Epithelial cell of proximal tubule (primary cell): ENCODE data around the gene RAB18. TPM values are rescaled to one million over a fixed set of nuclear protein-coding genes. Genes with fewer than 3 reads are reported as not detected.
"Not testable (repeated sequence)": the region's sequence is repeated elsewhere in the genome, so short reads cannot be mapped to it uniquely, and the experiment has no call there.

Source experiments
- DNase-seq: peaks from one replicate; pipeline ENCODE4 v3.0.0-alpha.2; 2011; ENCODE audit warnings: low read depth
- H3K4me3 ChIP-seq: 2 replicates; pipeline ENCODE4 v1.5.1; 2011; ENCODE audit warnings: low read depth, mild to moderate bottlenecking, low read length
- CTCF ChIP-seq: conservative IDR thresholded peaks from 2 replicates; pipeline ENCODE4 v1.5.1; 2012; ENCODE audit warnings: low read depth, mild to moderate bottlenecking, low read length
- total RNA-seq: library from RNA; depleted of rRNA; stranded (reverse); fragments of >200 nt; gene quantifications from 2 replicates; pipeline ENCODE4 v1.2.3, GENCODE V29; 2015

Gene RAB18
- total RNA-seq, 1 donor from 2014 or later = 30.3 TPM

- no peak overlapping the region for H3K4me3 ChIP-seq
- DNase-seq = no peak
- no peak for TF ChIP-seq CTCF
Observed at GRCh38 chr10:27564398-27564797, 60.3 kb downstream of the RAB18 start.

- no peak for TF ChIP-seq CTCF
- H3K4me3 ChIP-seq = no peak overlapping the region
- no peak for DNase-seq
Observed at GRCh38 chr10:27564880-27565279, 60.8 kb downstream of the RAB18 start.

DNA sequence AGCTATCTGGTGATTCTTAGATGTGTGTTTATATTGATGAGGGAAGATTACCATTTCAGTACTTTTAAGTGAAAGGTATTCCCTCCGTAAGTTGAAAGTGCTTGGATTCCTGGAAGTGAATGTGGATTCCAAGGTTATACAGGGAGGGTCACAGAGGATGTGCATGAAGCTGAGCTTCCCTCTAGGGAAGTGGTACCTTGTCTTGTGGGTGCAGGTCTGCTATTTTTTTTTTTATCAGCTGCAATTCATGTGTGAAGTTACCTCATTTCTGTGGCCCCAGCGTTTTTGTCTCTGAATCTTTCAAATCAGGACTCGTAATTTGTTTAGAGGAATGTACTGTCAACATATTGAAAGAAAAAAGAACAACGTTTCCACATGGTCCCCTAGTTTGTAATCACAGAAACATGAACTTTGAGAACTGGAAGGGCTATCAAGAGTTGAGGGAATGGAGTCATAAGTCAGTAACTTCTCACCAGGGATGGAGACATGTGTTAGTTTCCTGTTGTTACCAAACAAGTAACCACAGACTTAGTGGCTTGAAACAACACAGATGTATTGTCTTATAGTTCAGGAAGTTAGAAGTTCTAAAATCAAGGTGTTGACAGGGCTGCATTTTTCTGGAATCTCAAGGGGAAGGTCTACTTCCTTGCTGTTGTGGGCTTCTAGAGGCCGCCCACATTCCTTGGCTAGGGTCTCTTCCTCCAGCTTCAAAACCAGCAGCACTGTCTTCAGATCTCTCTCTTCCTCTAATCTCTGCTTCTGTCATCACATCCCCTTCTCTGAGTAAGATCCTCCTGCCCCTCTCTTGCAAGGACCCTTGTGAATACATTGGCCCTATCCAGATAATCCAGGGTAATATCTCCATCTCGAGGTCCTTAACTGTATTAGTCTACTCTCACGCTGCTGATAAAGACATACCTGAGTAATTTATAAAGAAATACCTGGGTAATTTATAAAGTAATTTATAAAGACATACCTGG, 64.4 kb downstream of the RAB18 start:
- TF ChIP-seq CTCF = no peak
- DNase-seq = no peak
- H3K4me3 ChIP-seq = no peak overlapping the region

DNA sequence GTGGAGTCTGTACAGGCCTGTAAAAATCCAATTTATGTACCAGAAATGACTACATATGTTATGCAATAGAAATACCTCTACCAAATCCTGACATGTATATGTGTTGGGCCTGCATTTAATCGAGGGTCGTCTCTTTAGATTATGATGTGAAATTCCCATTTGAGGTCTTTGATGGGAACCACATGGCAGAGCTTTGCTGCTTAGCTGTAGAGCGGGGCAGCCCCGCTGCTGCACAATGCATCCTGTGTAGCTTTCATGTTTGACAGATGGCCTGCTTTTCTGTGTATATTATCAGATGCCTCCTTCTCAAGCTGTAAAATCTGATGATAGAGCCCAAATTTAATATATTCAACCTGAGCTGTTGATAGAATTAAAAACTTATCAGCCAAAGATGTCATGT, 65.8 kb downstream of the RAB18 start:
- no peak for TF ChIP-seq CTCF
- no peak overlapping the region for H3K4me3 ChIP-seq
- DNase-seq = no peak

DNA sequence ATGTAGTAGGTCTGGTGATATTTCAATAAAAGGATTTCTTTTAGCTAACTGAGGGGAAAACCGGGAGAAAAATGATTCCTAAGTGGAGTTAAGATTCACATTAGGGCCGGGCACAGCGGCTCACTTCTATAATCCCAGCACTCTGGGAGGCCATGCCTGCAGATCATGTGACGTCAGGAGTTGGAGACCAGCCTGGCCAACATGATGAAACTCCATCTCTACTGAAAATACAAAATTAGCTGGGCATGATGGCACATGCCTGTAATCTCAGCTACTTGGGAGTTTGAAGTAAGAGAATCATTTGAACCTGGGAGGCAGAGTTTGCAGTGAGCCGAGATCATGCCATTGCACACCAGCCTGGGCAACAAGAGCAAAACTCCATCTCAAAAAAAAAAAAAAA, 72.9 kb downstream of the RAB18 start:
- not testable (repeated sequence) for DNase-seq, H3K4me3 ChIP-seq

DNA sequence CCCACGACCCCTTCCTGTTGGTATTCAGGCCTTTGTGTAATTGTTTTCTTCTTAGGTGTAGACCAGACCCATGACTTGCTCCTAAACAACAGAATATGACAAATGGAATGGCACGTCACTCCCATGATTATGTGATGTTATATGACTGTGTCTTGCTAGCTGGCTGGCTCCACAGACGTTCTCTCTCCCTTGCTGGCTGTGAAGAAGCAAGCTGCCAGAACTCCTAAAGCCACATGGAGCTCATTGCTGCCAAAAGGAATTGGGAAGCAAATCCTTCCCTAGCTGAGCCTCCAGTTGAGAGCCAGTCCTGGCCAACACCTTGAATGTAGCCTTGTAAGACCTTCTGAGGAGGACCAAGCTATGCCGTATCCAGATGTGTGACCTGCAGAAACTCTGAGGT, 74.2 kb downstream of the RAB18 start:
- no peak for TF ChIP-seq CTCF
- DNase-seq = no peak
- no peak overlapping the region for H3K4me3 ChIP-seq

DNA sequence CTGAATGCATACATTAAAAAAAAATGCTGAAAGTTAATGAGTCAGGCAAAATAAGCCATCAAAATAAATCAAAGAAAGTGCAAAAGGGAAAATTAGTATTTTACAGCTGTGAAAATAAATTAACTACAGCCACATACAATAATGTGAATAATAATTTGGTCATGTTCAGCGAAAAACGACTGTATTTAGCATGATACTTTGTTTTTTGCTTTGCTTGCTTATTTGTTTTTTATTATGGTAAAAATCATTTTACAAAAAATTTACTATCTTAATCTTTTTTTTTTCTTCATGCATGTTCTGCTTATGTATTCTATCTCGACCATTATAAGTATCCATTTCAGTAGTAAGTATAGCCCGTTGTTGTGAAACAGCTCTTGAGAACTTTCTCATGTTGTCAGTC, 77.1 kb downstream of the RAB18 start:
- no peak for TF ChIP-seq CTCF
- no peak overlapping the region for H3K4me3 ChIP-seq
- no peak for DNase-seq
